HG02970 (cell line): Measurements from ENCODE around the gene DGKG.

Source experiments
- ATAC-seq: cut with Tn5 transposase; IDR thresholded peaks from one replicate; pipeline ENCODE4 v1.9.1; 2021; ENCODE audit warnings: mild to moderate bottlenecking, moderate library complexity, moderate number of reproducible peaks; ENCODE audit not compliant: unreplicated experiment, low FRiP score

The DGKG gene

DNA sequence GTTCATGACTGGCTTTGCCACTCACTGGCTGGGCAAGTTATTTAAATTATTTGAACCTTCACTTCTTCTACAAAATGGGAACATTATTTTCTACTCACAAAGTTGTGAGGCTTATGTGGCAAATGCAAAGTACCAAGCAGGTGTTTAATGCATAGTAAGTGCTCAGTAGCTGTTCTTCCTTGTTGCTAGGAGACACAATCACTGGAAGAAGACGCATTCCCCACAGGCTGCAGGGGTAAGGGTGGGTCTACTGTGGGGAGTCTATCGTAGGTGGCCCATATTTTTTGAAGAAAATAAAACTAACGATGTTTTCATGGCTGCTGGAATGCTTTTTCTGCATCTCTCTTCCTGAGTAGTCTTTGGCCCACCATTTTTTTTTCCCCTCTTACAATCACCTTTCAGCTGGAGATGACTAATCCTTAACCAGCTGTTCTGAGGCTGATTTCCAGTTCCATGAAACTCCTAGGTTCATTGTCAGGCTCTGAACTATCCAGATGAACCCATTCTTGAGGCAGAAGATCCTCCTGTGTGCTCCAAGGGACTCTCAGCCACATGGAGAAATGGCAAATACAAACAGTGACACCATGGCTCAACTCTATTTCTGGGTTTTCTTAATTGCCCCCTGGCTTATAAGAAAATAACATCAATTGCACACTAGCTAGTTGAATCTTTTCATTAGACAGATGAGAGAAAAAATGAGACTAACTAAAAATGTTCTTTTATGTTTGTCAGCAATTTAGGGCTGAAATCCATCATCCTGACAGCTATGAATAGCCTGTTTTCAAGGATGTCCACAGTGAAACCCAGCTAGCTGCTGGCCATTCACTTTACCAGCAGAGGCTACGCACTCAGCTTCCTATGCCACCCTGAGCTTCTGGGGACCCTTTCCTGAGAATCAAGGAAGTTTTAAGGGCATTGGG is 144.9 kb downstream of the DGKG start:
- no peak for ATAC-seq

DNA sequence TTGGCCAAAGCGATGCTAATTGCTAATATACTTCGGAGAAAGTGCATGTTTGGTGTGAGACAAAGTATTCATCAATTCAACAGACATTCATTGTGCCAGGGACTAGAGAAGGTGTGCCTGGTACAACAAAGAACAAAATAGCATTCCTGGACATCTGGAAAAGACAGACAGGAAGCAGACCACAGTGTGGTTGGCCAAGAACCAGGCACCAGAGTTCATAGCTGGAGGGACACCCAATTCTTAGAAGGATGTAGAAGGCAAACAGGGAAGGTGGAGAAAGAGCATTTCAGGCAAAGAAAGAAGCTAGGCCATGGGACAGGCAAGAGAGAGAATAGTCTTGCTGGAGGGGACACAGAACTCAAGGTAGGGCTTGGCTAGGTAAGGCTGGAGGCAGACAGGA is 147.4 kb downstream of the DGKG start:
- ATAC-seq = no peak

DNA sequence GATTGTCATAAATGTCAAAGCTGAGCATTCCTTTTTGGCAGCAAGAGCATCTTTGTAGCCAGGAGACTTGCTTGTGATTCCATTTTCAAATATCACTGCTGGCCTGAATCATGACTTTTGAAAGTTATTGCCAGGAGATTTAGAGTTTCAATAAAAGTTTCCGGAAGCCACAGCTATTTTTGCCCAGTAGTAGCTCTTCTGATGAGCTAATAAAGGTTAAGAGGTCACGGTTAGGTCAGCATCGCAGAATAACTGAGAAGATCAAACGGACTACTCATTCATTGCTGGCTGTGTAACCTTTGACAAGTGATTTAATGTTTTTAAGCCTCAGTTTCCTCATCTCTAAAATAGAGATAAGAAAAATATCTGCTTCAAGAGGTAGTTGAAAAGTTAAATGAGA is 148.1 kb downstream of the DGKG start:
- ATAC-seq = no peak

DNA sequence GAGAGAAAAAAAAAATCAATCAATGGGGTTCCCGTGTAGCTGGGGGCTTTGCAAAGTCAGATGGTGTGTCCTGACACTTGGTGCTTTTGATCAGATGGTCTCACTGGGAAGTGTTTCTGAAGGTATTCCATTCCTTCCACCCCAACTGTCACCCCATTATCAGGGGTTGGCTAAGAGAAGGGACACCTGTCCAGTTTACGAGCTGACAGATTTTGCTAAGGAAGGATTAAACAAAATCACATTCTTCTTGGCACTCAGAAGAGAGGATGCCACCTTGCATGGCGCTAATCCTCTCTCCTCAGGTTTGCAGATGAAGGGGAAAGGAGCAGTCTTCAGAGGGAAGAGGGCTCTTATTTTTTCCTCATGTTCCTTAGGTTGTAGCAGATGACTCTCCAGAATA is 149.4 kb downstream of the DGKG start:
- no peak for ATAC-seq

DNA sequence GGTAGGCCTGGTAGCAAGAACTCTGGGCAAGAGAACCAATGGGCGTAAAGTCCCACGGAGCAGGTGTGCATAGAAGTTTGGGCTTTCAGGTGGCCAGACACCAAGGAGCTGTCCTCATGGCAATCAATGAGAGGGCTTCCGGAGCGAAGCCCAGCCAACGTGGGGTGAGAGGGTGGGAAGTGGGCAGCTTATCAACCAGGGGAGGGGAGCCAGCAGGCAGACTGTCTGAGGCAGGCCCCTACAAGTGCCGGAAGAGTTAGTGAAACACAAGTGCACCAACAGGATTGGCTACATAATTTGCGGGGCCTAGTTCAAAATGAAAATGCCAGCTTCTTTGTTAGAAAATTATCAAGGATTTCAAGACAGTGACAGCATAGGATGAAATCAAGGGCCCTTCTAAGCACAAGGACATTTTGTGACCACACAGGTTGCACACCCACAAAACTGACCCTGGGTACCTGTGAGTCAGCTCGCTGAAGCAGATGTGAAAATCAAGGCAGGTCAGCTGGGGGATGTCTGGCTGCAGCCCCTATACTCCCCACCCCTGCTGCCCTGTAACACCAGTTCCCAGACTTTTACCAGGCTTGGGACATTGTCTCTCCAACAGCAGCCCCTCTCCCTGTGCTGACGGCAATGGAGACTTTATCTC is 151.1 kb downstream of the DGKG start:
- ATAC-seq = no peak

DNA sequence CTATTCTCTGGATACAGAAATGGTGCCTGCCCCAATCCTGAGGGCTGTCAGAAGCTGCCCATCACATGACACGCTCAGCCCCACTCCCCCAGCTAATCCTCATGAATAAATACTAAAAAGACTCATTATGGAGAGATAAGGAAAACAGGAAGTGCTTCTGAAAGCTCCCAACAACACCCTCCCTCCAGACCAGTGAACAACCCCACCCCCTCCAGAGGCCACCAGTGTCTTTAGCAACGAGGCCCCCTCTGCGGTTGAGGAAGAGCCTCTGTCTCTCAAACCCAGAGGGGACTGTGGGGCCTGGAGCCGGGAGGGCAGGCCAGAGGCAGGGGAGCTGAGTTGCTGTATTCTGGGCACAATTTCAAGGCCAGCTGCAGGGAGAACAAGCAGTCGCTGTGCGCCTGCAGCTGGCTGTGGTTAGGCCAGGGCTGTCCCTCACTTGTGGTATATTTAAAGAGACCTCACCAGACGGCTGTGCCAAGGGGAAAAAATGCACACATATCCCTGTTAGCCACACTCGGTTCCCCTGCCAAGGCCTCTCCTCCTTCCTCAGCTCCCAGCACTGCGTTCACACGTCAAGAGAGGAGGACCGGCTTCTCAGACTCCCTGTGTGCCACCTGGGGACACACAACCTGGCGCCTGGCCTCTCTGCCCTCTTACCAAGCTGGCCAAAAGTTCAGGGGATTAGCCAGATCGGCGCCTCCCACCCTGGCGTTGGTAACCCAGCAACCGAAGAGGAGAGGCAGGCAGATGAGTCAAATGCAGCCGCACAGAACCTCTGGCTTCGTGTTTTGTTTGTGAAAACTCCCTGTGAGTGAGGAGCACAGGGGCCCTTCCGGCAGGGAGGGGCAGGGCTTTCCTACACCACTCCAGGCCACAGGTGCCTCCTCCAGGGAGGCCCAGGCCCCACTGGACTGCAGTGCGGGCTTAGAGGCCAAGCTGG is 152.0 kb downstream of the DGKG start:
- ATAC-seq = no peak

DNA sequence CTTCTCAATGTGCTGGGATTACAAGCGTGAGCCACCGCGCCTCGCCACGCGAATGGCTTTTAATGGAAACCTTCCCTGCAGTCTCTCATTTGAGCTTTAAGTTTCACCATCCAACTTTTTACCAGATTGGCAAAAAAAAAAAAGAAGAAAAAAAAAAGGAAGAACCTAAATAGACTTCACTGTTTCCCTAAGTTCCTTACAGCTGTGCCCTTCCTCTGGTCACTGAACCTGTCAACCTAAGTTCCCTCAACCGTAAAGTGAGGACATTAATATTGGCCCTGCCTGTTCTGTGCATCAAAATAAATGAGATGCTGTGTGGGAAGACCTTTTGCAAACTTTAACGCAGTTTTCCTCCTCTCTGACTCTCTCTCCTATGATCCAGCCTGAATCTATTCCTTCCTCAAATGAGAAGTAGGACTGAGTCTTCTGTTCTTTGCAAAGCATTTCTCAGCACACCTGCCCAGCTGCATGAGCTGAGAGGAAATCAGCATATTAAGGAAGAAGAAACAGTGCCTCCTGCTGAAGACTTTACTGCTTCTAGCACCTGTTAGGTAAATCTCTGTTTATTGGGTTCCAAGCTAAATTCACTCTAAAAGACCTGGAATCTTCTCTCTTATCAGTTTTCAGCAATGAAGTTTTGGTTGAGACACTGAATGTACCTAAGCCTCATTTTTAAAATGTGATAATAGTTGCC is 153.6 kb downstream of the DGKG start:
- no peak for ATAC-seq

DNA sequence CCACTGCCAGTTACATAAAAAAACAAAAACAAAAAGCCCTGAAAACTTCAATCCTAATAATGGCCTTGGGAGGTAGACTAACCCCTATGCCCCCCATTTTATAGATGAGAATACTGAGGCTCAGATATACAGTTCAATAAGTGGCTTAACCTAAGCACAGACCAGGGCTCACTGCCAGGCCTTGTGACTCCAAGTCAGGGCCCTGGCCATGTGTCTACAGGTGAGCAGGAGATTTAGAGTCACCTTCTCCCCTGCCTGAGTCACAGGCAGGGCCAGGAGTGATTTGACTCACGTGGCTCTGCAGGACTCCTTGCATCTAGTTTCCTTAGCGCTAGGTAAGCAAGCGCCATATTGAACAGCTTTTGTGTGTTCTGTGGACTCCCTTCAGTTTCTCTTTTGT is 154.5 kb downstream of the DGKG start:
- ATAC-seq = no peak

DNA sequence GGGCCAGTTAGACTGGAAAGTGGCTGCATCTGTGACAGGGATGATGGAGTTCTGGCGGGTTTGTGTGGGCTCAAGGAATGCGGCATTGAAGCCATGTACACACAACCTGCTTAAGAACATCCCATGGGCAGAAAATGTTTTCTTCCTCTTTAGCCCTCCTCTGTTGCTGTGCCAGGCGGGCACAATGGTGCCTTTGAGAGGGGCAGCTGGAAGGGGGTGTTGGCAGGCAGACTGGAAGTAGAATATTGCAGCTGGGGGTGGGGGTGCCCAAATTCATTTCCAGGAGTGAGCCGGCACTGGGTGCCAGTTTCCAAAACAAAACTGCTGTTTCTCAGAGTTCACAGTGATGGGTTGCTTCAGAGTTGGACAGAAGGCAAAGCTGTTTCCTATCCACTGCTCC is 161.3 kb downstream of the DGKG start:
- ATAC-seq = no peak

DNA sequence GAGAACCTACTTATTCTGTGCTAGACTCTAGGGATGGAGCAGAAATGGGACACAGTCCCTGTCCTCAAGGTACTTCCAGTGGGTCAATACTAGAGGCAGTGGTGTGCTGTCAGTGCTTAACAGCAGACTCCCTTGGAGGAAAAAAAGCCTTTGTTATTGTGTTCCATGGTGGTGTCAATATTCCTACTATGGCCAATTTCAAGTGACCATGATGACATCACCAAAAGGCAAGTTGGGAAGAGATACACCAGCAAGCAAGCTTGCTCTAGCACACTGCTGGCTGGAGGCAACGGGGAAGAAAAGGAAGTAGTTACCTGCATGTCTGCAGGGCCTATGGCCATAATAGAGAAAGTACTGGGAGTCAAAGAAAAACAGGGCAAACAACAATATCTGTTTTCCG is 163.6 kb downstream of the DGKG start:
- no peak for ATAC-seq

DNA sequence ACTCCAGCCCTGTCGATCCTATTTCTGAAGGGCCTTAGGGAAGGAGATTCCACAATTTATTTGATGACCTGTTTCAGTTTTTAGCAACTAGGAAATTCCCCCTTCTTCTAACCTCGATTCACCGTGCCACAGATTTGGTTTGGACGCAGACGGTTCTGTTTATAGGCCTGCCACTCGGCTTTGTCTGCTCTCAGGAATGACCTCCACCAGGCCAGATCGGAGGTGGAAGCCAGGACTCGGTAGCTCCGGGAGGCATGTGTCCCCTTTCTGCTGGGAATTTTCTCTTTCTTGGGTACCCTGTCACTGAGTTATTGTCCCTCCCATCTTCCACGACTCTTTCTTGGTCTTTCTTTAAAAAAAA is 167.6 kb downstream of the DGKG start:
- no peak for ATAC-seq

DNA sequence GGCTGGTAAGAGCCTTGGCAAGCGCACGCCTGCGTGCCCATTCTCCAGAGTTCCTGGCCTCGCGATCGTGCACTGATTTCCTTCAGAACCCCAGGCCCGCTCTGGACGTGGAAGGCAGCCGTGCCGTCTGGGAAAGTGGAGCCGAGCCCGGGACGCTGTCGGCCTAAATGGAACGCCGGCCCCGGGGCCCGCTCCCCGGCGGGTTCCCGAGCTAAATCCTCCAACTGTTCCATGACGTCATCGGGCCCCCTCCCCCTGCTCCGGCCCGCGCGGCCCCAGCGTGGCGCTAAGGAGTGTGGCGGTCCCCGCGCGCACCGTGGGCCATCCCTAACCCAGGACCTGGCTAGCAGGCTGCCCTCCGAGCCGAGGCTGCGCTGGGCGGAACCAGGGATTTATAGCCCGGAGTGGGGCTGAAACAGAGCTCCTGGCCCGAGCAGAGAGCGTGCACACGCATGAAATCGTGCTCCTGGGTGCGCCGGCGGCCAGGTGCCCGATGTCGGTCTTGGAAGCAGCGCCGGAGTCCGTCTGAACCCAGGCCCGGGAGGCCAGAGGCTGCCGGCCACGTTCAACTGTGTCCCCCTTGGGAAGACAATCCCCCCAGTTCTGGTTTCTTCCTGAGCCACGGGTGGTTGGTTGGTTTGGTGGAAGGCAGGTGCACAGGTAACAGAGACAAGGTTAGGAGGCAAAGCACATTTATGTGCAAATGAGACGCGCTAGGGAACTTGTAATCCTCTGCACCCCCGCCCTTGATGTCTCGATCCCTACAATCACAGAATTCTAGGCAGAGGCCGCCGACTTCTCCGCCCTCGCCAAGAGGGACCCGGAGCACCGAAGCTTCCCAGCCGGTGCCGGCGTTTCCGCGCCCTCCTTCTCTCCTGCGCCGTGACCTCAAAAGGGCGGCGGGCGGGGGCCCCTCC is 168.2 kb downstream of the DGKG start:
- no peak for ATAC-seq

DNA sequence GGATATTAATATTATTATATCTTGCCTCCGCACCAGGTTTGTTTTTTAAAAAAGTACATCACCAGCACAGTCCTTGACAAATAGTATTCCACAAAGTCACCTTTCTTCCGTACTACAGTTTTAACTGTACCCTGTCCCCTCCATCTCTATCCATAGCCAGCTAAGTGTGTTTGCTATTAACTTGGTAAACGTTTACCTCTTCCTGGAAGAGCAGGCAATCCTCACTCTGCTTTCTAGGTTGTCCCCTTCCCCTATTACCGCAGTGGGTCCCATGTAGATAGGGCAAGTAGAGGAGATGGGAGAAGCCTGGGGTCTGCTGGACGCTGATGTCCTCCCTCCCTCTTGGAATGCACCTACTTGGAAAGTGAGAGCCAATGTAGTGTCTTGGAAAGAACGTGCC is 169.2 kb downstream of the DGKG start:
- no peak for ATAC-seq

DNA sequence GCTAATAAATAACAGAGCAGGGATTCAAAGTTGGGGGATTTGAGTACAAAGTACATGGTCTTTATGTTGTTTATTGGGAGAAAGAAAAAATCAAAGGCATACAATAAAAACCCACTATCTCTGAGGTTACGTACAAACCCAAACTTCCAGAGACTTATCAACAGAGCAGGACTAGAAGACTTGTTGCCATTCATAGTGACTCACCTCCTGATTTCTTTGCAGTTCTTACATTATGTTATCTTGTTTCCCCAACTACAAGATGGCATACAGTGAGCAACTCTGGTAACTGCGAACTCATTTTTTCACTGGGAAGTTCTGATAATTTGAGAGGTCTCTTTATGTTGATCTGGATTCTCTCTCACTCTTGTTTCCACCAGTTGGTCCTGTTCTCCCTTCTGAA is 172.5 kb downstream of the DGKG start:
- no peak for ATAC-seq

DNA sequence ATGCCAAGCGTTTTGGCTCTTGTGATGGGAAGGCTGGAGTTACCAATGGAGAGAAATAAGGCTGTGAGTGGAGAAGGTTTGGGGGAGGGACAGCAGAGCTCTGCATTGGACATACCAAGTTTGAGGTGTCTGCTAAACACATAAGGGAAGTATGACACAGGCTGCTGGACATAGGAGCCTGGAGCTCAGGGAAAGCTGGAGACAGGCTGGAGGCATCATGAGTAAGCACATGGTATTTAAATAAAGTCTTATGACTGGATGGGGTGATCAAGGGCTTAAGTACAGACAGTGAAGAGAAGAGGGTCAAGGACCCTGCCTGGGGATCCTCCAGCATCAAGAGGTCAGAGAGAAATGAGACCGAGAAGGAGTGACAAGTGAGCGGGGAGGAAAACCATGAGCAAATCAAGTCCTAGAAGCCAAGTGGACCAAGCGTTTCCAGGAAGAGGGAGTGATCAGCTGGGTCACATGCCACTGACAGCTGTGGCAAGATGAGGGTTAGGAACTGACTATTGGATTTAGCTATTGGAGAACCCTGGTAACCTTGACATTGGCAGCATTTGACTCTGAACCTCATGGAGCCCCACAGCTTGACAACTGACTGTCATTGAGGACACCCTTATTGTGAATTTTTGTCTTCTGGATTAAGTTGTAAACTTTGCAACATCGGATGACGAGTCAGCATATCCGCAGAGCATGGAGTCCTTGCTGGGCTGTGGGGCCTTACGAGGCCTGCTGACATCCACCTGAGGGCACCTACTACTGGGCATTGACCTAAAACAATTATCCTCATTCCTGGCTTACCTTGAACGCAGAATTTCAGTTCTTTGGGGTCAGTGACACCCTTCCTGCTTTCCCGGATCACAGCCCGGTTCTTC is 174.4 kb downstream of the DGKG start:
- no peak for ATAC-seq

DNA sequence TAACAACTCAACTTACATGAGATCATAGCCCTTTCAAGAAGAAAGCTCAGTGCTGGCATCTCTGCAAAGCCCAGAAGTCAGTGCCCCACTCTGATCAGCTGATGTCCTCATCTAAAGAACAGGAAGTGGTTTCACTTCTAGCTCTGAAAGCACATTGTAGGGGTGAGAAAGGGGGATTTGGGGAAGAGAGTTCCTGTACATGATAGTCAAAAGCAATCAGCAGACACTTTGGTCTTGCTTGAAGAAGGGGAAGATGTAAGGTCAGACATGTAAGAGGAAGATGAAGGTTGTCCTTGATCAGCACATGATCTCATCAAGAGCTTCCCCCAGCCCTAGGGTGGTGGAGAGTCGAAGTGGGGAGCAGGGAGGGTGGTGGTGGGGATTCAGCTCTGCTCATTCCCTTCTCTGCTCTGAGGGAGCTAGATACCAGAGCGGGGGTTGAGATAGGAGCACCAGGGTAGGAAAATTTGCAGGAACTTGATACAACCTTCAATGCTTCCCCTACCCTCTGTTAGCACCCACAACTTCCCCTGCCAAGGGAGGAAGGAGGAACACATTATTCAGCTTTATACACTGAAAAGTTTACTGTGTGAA is 176.7 kb downstream of the DGKG start:
- no peak for ATAC-seq

DNA sequence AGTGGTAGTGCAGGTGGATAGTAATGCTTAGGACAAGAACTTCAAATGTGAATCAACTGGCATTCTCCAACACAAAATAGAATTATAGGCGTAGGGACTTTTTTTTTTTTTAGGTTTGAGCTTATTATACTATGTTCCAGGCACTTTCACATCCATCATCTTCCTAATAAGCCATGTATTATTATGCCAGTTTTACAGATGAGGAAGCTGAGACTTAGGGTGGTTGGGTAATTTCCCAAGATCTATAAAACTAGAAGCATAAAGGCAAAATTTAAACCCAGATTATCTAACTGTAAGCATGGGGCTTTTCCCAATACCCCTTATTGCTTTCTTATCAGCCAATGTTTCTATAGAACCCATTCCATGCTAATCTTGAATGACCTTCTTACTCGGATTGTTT is 178.0 kb downstream of the DGKG start:
- ATAC-seq = no peak

DNA sequence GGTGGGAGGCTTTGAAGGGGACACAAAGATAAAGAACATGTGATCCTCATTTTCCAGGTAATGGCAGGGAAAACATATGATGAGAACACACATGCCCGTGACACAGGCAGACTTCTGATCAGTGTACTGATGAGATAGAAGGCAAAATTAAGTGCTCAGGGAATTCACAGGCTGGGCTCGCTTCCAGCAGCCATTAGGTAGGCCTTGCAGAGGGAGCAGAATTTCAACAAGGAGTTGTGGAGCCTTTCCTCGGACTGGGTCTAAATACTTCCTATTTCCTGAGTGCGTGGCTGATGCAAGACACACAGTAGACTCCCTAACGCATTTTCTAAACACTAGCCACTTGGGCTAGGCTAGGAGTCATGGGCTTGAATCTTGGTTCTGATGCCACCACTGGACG is 179.2 kb downstream of the DGKG start:
- no peak for ATAC-seq
